Hematopoietic multipotent progenitor cell treated with erythropoietin and hydrocortisone succinate and interleukin-3 and kit ligand, for 6 days (in vitro differentiated cells): ENCODE measurements around the gene SEC24C.
A peak's percentile ranks its signal among the peaks of the same experiment; 100 is the strongest.

Source experiments
- DNase-seq: peaks from one replicate; pipeline ENCODE4 v3.0.0-alpha.2; 2015

Gene SEC24C

GRCh38 chr10:73797324-73798025, 53.3 kb downstream of the SEC24C start:
- DNase-seq = no peak

- DNase-seq = no peak
These were observed 53.9 kb downstream of the SEC24C start for GRCh38 chr10:73798087-73798486.

- no peak for DNase-seq
These were observed 54.9 kb downstream of the SEC24C start for GRCh38 chr10:73798927-73799560.

- DNase-seq = no peak
These were observed 55.9 kb downstream of the SEC24C start for GRCh38 chr10:73799899-73800559.

GRCh38 chr10:73800560-73801252, 56.5 kb downstream of the SEC24C start:
- no peak for DNase-seq

GRCh38 chr10:73801253-73801590, 57.0 kb downstream of the SEC24C start:
- no peak for DNase-seq

- no peak for DNase-seq
These were observed 58.3 kb downstream of the SEC24C start for GRCh38 chr10:73802276-73802991.

GRCh38 chr10:73803680-73804286, 59.6 kb downstream of the SEC24C start:
- no peak for DNase-seq

- DNase-seq = no peak
These were observed 62.2 kb downstream of the SEC24C start for GRCh38 chr10:73806176-73806950.

GRCh38 chr10:73807471-73807870, 63.3 kb downstream of the SEC24C start:
- no peak for DNase-seq

GRCh38 chr10:73808021-73808815, 64.0 kb downstream of the SEC24C start:
- no peak for DNase-seq

GRCh38 chr10:73809061-73809818, 65.1 kb downstream of the SEC24C start:
- DNase-seq = no peak

- DNase-seq = no peak
These were observed 66.2 kb downstream of the SEC24C start for GRCh38 chr10:73810358-73810734.

- DNase-seq = peak; percentile 51
These were observed 66.7 kb downstream of the SEC24C start for GRCh38 chr10:73810735-73811465.

- DNase-seq = no peak
These were observed 68.5 kb downstream of the SEC24C start for GRCh38 chr10:73812657-73813056.

- no peak for DNase-seq
These were observed 69.2 kb downstream of the SEC24C start for GRCh38 chr10:73813333-73813732.

- DNase-seq = no peak
These were observed 70.2 kb downstream of the SEC24C start for GRCh38 chr10:73814276-73814895.

GRCh38 chr10:73814896-73815718, 70.9 kb downstream of the SEC24C start:
- peak; percentile 54 for DNase-seq
